Stomach (tissue), 9 donors: ENCODE measurements around the gene LDB1. TPM values are rescaled to one million over a fixed set of nuclear protein-coding genes. Genes with fewer than 3 reads are reported as not detected.

Source experiments
- DNase-seq, 2 donors: peaks; one replicate each; pipeline versions ENCODE4 v3.0.0 to v3.0.0-alpha.2; 2013 to 2019
- H3K27ac ChIP-seq, 5 donors: fragments of 200-600 bp in 4 of 5; sonication (generic) in 4 of 5; one replicate each; pipeline ENCODE4 v1.5.1; 2013 to 2019; ENCODE audit warnings: mild to moderate bottlenecking in 1 of 5, moderate library complexity in 1 of 5
- H3K27me3 ChIP-seq, 3 donors: fragments of 200-600 bp; sonication (generic); one replicate each; pipeline ENCODE4 v1.5.1; 2017 to 2019; ENCODE audit warnings: mixed run types in 1 of 3
- H3K36me3 ChIP-seq, 4 donors: fragments of 200-600 bp; sonication (generic); 1 replicate in 3 of 4; 2 replicates in 1 of 4; pipeline ENCODE4 v1.5.1; 2016 to 2019
- H3K4me1 ChIP-seq, 4 donors: fragments of 200-600 bp; sonication (generic); one replicate each; pipeline ENCODE4 v1.5.1; 2016 to 2019
- H3K4me3 ChIP-seq, 4 donors: fragments of 200-600 bp; sonication (generic) in 3 of 4; one replicate each; pipeline ENCODE4 v1.5.1; 2016 to 2019; ENCODE audit warnings: mild to moderate bottlenecking in 1 of 4
- H3K9me3 ChIP-seq, 4 donors: fragments of 200-600 bp; sonication (generic); one replicate each; pipeline ENCODE4 v1.5.1; 2016 to 2019
- CTCF ChIP-seq, 7 experiments: fragments of 450-650 bp in 4 of 7; fragments of 200-600 bp in 3 of 7; sonication (generic) in 3 of 7; IDR thresholded peaks; one replicate each; pipeline ENCODE4 v1.5.1; 2016 to 2019; ENCODE audit warnings: antibody characterized with exemption in 7 of 7, control low read depth in 2 of 7, mild to moderate bottlenecking in 1 of 7
- EP300 ChIP-seq: sonication (generic); formaldehyde crosslinking; IDR thresholded peaks from one replicate; pipeline ENCODE4 v1.6.1; 2017; ENCODE audit warnings: antibody characterized with exemption
- POLR2A ChIP-seq, 4 donors: fragments of 450-650 bp; IDR thresholded peaks; one replicate each; pipeline ENCODE4 v1.6.1; 2016; ENCODE audit warnings: antibody characterized with exemption in 4 of 4, control low read depth in 2 of 4, mild to moderate bottlenecking in 1 of 4, moderate library complexity in 1 of 4
- POLR2AphosphoS5 ChIP-seq, 3 donors: sonication (generic); formaldehyde crosslinking; IDR thresholded peaks; one replicate each; pipeline ENCODE4 v1.6.1; 2016; ENCODE audit warnings: antibody characterized with exemption in 3 of 3
- WGBS, 5 donors: extraction: QIAGEN DNeasy Blood & Tissue Kit in 3 of 5; methylation state at CpG; one replicate each; pipeline versions ENCODE4 v1.1.5 to v1.1.7; 2013 to 2018; 5-methylcytosine and 5-hydroxymethylcytosine counted together
- intact Hi-C: fragments of 100-400 bp; cut with DNase I; formaldehyde crosslinking; loops from one replicate; pipeline ENCODE4 v1.15.1; 2023; ENCODE audit warnings: low total_unique reads
- polyA plus RNA-seq, 3 donors: library from polyadenylated mRNA; stranded (reverse); fragments of 200-250 nt; gene quantifications; one replicate each; pipeline ENCODE4 v1.2.3, GENCODE V29; 2013
- total RNA-seq, 5 donors: library from RNA; depleted of rRNA; stranded (reverse); fragments of >200 nt; gene quantifications; one replicate each; pipeline versions ENCODE4 v1.1.0 to v1.2.3, GENCODE V29; 2014 to 2016
- donor health status: healthy with polysubstance abuse.
- donor health status: Bipolar disorder and iron deficiency.
- donor health status: healthy.

LDB1 gene
- total and polyA plus RNA-seq, 8 donors = 20.4 to 43.7 (median 28.2) TPM

- H3K4me1 ChIP-seq = no peaks in the 10 kb centered on the region
- H3K36me3 ChIP-seq = no peaks in the 10 kb centered on the region
- no peaks in the 10 kb centered on the region for H3K27me3 ChIP-seq
- no peak overlapping the region for H3K4me3 ChIP-seq
- no peaks in the 10 kb centered on the region for H3K9me3 ChIP-seq
- 92 to 97% (median 93%) methylated on average over 8 of the region's 8 CpGs for WGBS, 5 donors
- no peak overlapping the region for H3K27ac ChIP-seq
- intact Hi-C loops = no loop called here
- DNase-seq = no peak
- TF ChIP-seq EP300 = no peak
- no peak for TF ChIP-seq POLR2A (IDR thresholded peaks at IDR 0.05)
- no peak for TF ChIP-seq POLR2AphosphoS5 (IDR thresholded peaks at IDR 0.05)
- TF ChIP-seq CTCF (IDR thresholded peaks at IDR 0.05) = no peak
Observed at GRCh38 chr10:102086196-102086595, 34.0 kb downstream of the LDB1 start.

- Histone ChIP-seq H3K36me3 (no peaks in the 10 kb centered on the region), H3K4me1 (no peaks in the 10 kb centered on the region), H3K4me3 (no peak overlapping the region), H3K27me3 (no peaks in the 10 kb centered on the region), H3K9me3 (no peaks in the 10 kb centered on the region), H3K27ac (no peak overlapping the region)
- TF ChIP-seq EP300 (no peak), CTCF (IDR thresholded peaks at IDR 0.05) (no peak), POLR2AphosphoS5 (IDR thresholded peaks at IDR 0.05) (no peak), POLR2A (IDR thresholded peaks at IDR 0.05) (no peak)
- no peak for DNase-seq
- 84 to 90% (median 88%) methylated on average over 3 of the region's 3 CpGs for WGBS, 5 donors
- intact Hi-C loops = no loop called here
Observed at GRCh38 chr10:102085336-102085735, 34.8 kb downstream of the LDB1 start.

GRCh38 chr10:102083541-102083940 lies 36.6 kb downstream of the LDB1 start:
- H3K4me3 ChIP-seq = no peak overlapping the region
- DNase-seq = no peak
- TF ChIP-seq CTCF (IDR thresholded peaks at IDR 0.05) (no peak), POLR2A (IDR thresholded peaks at IDR 0.05) (no peak), POLR2AphosphoS5 (IDR thresholded peaks at IDR 0.05) (no peak)
- no peaks in the 10 kb centered on the region for H3K9me3 ChIP-seq
- no peak overlapping the region for H3K27ac ChIP-seq
- intact Hi-C loops = no loop called here
- no peaks in the 10 kb centered on the region for H3K36me3 ChIP-seq
- no peaks in the 10 kb centered on the region for H3K27me3 ChIP-seq
- WGBS, 5 donors = 87 to 99% (median 93%) methylated on average over 3 of the region's 3 CpGs
- H3K4me1 ChIP-seq = no peaks in the 10 kb centered on the region

GRCh38 chr10:102072673-102073527 lies 47.3 kb downstream of the LDB1 start:
- Histone ChIP-seq H3K9me3 (no peaks in the 10 kb centered on the region), H3K36me3 (peaks cover 0 to 25% (median 13%) of the 10 kb centered on the region in 4 donors), H3K27me3 (no peaks in the 10 kb centered on the region), H3K4me1 (peaks cover 7 to 25% (median 14%) of the 10 kb centered on the region in 4 donors), H3K27ac (no peak overlapping the region), H3K4me3 (no peak overlapping the region)
- peak; percentile 89 for DNase-seq
- 67 to 80% (median 72%) methylated on average over 4 of the region's 4 CpGs for WGBS, 5 donors
- TF ChIP-seq POLR2A (IDR thresholded peaks at IDR 0.05) (no peak), EP300 (no peak), POLR2AphosphoS5 (IDR thresholded peaks at IDR 0.05) (peak in 1 of 3 donors; percentile 53), CTCF (IDR thresholded peaks at IDR 0.05) (peak in 5 of 7 experiments; percentile 83 to 94 (median 91))
- intact Hi-C loops = no loop called here
